ENCODE data around the gene PEX7.

- TF ChIP-seq CTCF (IDR thresholded peaks at IDR 0.05; ENCODE audit: low read depth, low read length): no peak
- TF ChIP-seq MAX (IDR thresholded peaks at IDR 0.05; ENCODE audit: low read depth, low read length): no peak
Observed at GRCh38 chr6:136945072-136945471, 122.7 kb downstream of the PEX7 start.

Measured in NB4 (cell line).